CD4-positive, alpha-beta memory T cell (primary cell): ENCODE measurements around the gene ANGPTL5. TPM values are rescaled to one million over a fixed set of nuclear protein-coding genes. Genes with fewer than 3 reads are reported as not detected.

Experiments used
- CTCF ChIA-PET: fragments of 350-600 bp; sonication (Branson Sonifier 250); formaldehyde crosslinking; loops from one replicate; lab custom pipeline; 2021; ENCODE audit warnings: inconsistent platforms; ENCODE audit not compliant: partially characterized antibody; lab: Charles Lee
- POLR2A ChIA-PET: fragments of 350-600 bp; sonication (Branson Sonifier 250); formaldehyde crosslinking; loops from one replicate; lab custom pipeline; 2021; ENCODE audit not compliant: partially characterized antibody; lab: Charles Lee
- DNase-seq, 5 donors: peaks; one replicate each; pipeline versions ENCODE4 v3.0.0 to v3.0.0-alpha.2; 2020 to 2022; ENCODE audit warnings: mixed read lengths in 1 of 5
- H3K27ac ChIP-seq: one replicate; pipeline ENCODE4 v1.7.0; 2013; ENCODE audit warnings: low read depth, low read length
- H3K27me3 ChIP-seq: 2 replicates; pipeline ENCODE4 v1.7.0; 2013; ENCODE audit warnings: mild to moderate bottlenecking, low read length, moderate library complexity; ENCODE audit not compliant: insufficient read depth
- H3K36me3 ChIP-seq: 2 replicates; pipeline ENCODE4 v1.7.0; 2013; ENCODE audit warnings: mild to moderate bottlenecking, low read length, moderate library complexity; ENCODE audit not compliant: insufficient read depth
- H3K4me1 ChIP-seq: 2 replicates; pipeline ENCODE4 v1.7.0; 2013; ENCODE audit warnings: mild to moderate bottlenecking, low read length, moderate library complexity; ENCODE audit not compliant: insufficient read depth
- H3K4me3 ChIP-seq, 2 donors: one replicate each; pipeline ENCODE4 v1.7.0; 2013; ENCODE audit warnings: low read length in 2 of 2, mild to moderate bottlenecking in 1 of 2
- H3K9me3 ChIP-seq, 2 donors: one replicate each; pipeline ENCODE4 v1.7.0; 2013; ENCODE audit warnings: low read length in 2 of 2, control low read depth in 1 of 2; ENCODE audit not compliant: control insufficient read depth in 1 of 2
- H3K27ac Mint-ChIP-seq, 7 donors: one replicate each; pipeline ENCODE4 v1.8.0; 2020 to 2021; ENCODE audit warnings: mixed read lengths in 7 of 7, mild to moderate bottlenecking in 6 of 7, inconsistent platforms in 3 of 7, moderate library complexity in 3 of 7
- H3K27me3 Mint-ChIP-seq, 2 donors: one replicate each; pipeline ENCODE4 v1.8.0; 2020 to 2021; ENCODE audit warnings: mixed read lengths in 2 of 2
- H3K36me3 Mint-ChIP-seq, 2 donors: one replicate each; pipeline ENCODE4 v1.8.0; 2020 to 2021; ENCODE audit warnings: mixed read lengths in 2 of 2, inconsistent platforms in 1 of 2, mild to moderate bottlenecking in 1 of 2
- H3K4me1 Mint-ChIP-seq, 4 donors: one replicate each; pipeline ENCODE4 v1.8.0; 2020 to 2021; ENCODE audit warnings: mixed read lengths in 4 of 4, mild to moderate bottlenecking in 1 of 4
- H3K4me3 Mint-ChIP-seq, 8 donors: one replicate each; pipeline ENCODE4 v1.8.0; 2020 to 2021; ENCODE audit warnings: mixed read lengths in 8 of 8, mild to moderate bottlenecking in 7 of 8, moderate library complexity in 6 of 8, inconsistent platforms in 3 of 8
- H3K9me3 Mint-ChIP-seq, 8 donors: one replicate each; pipeline ENCODE4 v1.8.0; 2020 to 2021; ENCODE audit warnings: mixed read lengths in 8 of 8, mild to moderate bottlenecking in 5 of 8, inconsistent platforms in 3 of 8, moderate library complexity in 1 of 8
- intact Hi-C: fragments of 100-400 bp; cut with micrococcal nuclease; formaldehyde crosslinking; loops from one replicate; pipeline ENCODE4 v1.15.1; 2023
- polyA plus RNA-seq, 2 donors: library from polyadenylated mRNA; unstranded; fragments of 300-500 nt; fragmentation: Illumina TruSeq; gene quantifications; one replicate each; pipeline ENCODE4 v1.2.3, GENCODE V29; 2021
- total RNA-seq, 2 experiments: library from RNA; stranded (reverse); gene quantifications; one replicate each; pipeline ENCODE4 v1.2.3, GENCODE V29; 2021

ANGPTL5 gene
- total and polyA plus RNA-seq, 4 experiments from 2014 or later: not detected

- H3K27ac Mint-ChIP-seq: no peak overlapping the region
- no peaks in the 10 kb centered on the region for H3K9me3 Mint-ChIP-seq
- Histone ChIP-seq H3K4me3 (no peak overlapping the region), H3K9me3 (no peaks in the 10 kb centered on the region), H3K27ac (no peak overlapping the region), H3K27me3 (no peaks in the 10 kb centered on the region), H3K4me1 (no peaks in the 10 kb centered on the region), H3K36me3 (no peaks in the 10 kb centered on the region)
- no peaks in the 10 kb centered on the region for H3K4me1 Mint-ChIP-seq
- H3K36me3 Mint-ChIP-seq: no peaks in the 10 kb centered on the region
- POLR2A ChIA-PET: no interaction called here
- H3K27me3 Mint-ChIP-seq: peaks cover 0 to 12% of the 10 kb centered on the region in 2 donors
- intact Hi-C loops: no loop called here
- H3K4me3 Mint-ChIP-seq: no peak overlapping the region
- CTCF ChIA-PET: interaction anchor here (1.0 kb wide), 1 partner anchor 9 kb away, joined by 3 read pairs; no protein-coding TSS in a partner anchor
- no peak for DNase-seq
These were observed 45.8 kb downstream of the ANGPTL5 start for GRCh38 chr11:101870510-101870909.

GRCh38 chr11:101867951-101868350 lies 48.4 kb downstream of the ANGPTL5 start:
- Histone ChIP-seq H3K4me3 (no peak overlapping the region), H3K27me3 (no peaks in the 10 kb centered on the region), H3K36me3 (no peaks in the 10 kb centered on the region), H3K9me3 (no peaks in the 10 kb centered on the region), H3K4me1 (no peaks in the 10 kb centered on the region), H3K27ac (no peak overlapping the region)
- no peaks in the 10 kb centered on the region for H3K4me1 Mint-ChIP-seq
- intact Hi-C loops: no loop called here
- H3K27me3 Mint-ChIP-seq: peaks cover 4 to 12% of the 10 kb centered on the region in 2 donors
- no peak for DNase-seq
- H3K9me3 Mint-ChIP-seq: peaks cover 0 to 5% (median under 1%) of the 10 kb centered on the region in 8 donors
- H3K36me3 Mint-ChIP-seq: no peaks in the 10 kb centered on the region
- CTCF ChIA-PET: interaction anchor here (1.0 to 9.3 kb wide), 2 partner anchors 11 to 139 kb away, joined by 3 to 123 read pairs; no protein-coding TSS in a partner anchor
- no peak overlapping the region for H3K27ac Mint-ChIP-seq
- no peak overlapping the region for H3K4me3 Mint-ChIP-seq
- POLR2A ChIA-PET: no interaction called here

- DNase-seq: no peak
- Mint-ChIP-seq H3K27ac (no peak overlapping the region), H3K36me3 (no peaks in the 10 kb centered on the region), H3K9me3 (peaks cover 0 to 5% (median under 1%) of the 10 kb centered on the region in 8 donors), H3K27me3 (peaks cover 5 to 18% of the 10 kb centered on the region in 2 donors), H3K4me1 (no peaks in the 10 kb centered on the region), H3K4me3 (no peak overlapping the region)
- H3K9me3 ChIP-seq: no peaks in the 10 kb centered on the region
- H3K4me1 ChIP-seq: no peaks in the 10 kb centered on the region
- H3K36me3 ChIP-seq: no peaks in the 10 kb centered on the region
- no peaks in the 10 kb centered on the region for H3K27me3 ChIP-seq
- intact Hi-C loops: no loop called here
- no peak overlapping the region for H3K4me3 ChIP-seq
- ChIA-PET CTCF (interaction anchor here (9.3 kb wide), 1 partner anchor 140 kb away, joined by 123 read pairs; no protein-coding TSS in a partner anchor), POLR2A (no interaction called here)
- no peak overlapping the region for H3K27ac ChIP-seq
These were observed 49.5 kb downstream of the ANGPTL5 start for GRCh38 chr11:101866619-101867491.

GRCh38 chr11:101864098-101864497 lies 52.2 kb downstream of the ANGPTL5 start:
- ChIA-PET POLR2A (no interaction called here), CTCF (interaction anchor here (1.7 to 9.3 kb wide), 2 partner anchors 16 to 143 kb away, joined by 5 to 123 read pairs; no protein-coding TSS in a partner anchor)
- Mint-ChIP-seq H3K4me1 (peaks cover 0 to 2% (median 0%) of the 10 kb centered on the region in 4 donors), H3K4me3 (no peak overlapping the region), H3K9me3 (peaks cover 0 to 5% (median under 1%) of the 10 kb centered on the region in 8 donors), H3K27me3 (peaks cover 9 to 13% of the 10 kb centered on the region in 2 donors), H3K27ac (no peak overlapping the region), H3K36me3 (no peaks in the 10 kb centered on the region)
- Histone ChIP-seq H3K4me1 (no peaks in the 10 kb centered on the region), H3K4me3 (no peak overlapping the region), H3K27me3 (no peaks in the 10 kb centered on the region), H3K36me3 (no peaks in the 10 kb centered on the region), H3K9me3 (no peaks in the 10 kb centered on the region), H3K27ac (no peak overlapping the region)
- DNase-seq: no peak
- intact Hi-C loops: no loop called here

GRCh38 chr11:101863361-101863760 lies 53.0 kb downstream of the ANGPTL5 start:
- no peaks in the 10 kb centered on the region for H3K36me3 Mint-ChIP-seq
- CTCF ChIA-PET: interaction anchor here (1.7 to 9.3 kb wide), 2 partner anchors 16 to 144 kb away, joined by 5 to 123 read pairs; no protein-coding TSS in a partner anchor
- Histone ChIP-seq H3K4me3 (no peak overlapping the region), H3K4me1 (no peaks in the 10 kb centered on the region), H3K36me3 (no peaks in the 10 kb centered on the region), H3K9me3 (no peaks in the 10 kb centered on the region), H3K27ac (no peak overlapping the region), H3K27me3 (no peaks in the 10 kb centered on the region)
- H3K9me3 Mint-ChIP-seq: peaks cover 0 to 5% (median under 1%) of the 10 kb centered on the region in 8 donors
- no peak overlapping the region for H3K27ac Mint-ChIP-seq
- intact Hi-C loops: no loop called here
- POLR2A ChIA-PET: no interaction called here
- peaks cover 7 to 9% of the 10 kb centered on the region in 2 donors for H3K27me3 Mint-ChIP-seq
- peaks cover 0 to 2% (median 0%) of the 10 kb centered on the region in 4 donors for H3K4me1 Mint-ChIP-seq
- DNase-seq: no peak
- H3K4me3 Mint-ChIP-seq: no peak overlapping the region

- no peaks in the 10 kb centered on the region for H3K27me3 ChIP-seq
- intact Hi-C loops: no loop called here
- H3K4me1 ChIP-seq: no peaks in the 10 kb centered on the region
- ChIA-PET CTCF (interaction anchor here (9.3 kb wide), 1 partner anchor 145 kb away, joined by 123 read pairs; no protein-coding TSS in a partner anchor), POLR2A (no interaction called here)
- peaks cover 7 to 9% of the 10 kb centered on the region in 2 donors for H3K27me3 Mint-ChIP-seq
- no peak overlapping the region for H3K4me3 ChIP-seq
- H3K4me3 Mint-ChIP-seq: no peak overlapping the region
- peaks cover 0 to 5% (median under 1%) of the 10 kb centered on the region in 8 donors for H3K9me3 Mint-ChIP-seq
- DNase-seq: no peak
- no peaks in the 10 kb centered on the region for H3K36me3 Mint-ChIP-seq
- peaks cover 0 to 2% (median 0%) of the 10 kb centered on the region in 4 donors for H3K4me1 Mint-ChIP-seq
- H3K9me3 ChIP-seq: no peaks in the 10 kb centered on the region
- no peaks in the 10 kb centered on the region for H3K36me3 ChIP-seq
- H3K27ac Mint-ChIP-seq: no peak overlapping the region
- no peak overlapping the region for H3K27ac ChIP-seq
These were observed 53.7 kb downstream of the ANGPTL5 start for GRCh38 chr11:101862391-101863233.
